Neuronal stem cell (in vitro differentiated cells): Measurements from ENCODE around the gene SPRR4.
A peak's percentile ranks its signal among the peaks of the same experiment; 100 is the strongest.

Source experiments
- DNase-seq: peaks from one replicate; pipeline ENCODE4 v3.0.0-alpha.2; 2013; ENCODE audit warnings: low spot score
- H2AFZ ChIP-seq: one replicate; pipeline ENCODE4 v1.6.1; 2013; ENCODE audit warnings: mild to moderate bottlenecking, low read length, inconsistent platforms
- H2AK5ac ChIP-seq: 2 replicates; pipeline ENCODE4 v1.6.1; 2013; ENCODE audit warnings: low read depth, mild to moderate bottlenecking, inconsistent platforms, low read length, moderate library complexity, mixed read lengths
- H2BK120ac ChIP-seq: 2 replicates; pipeline ENCODE4 v1.6.1; 2013; ENCODE audit warnings: low read depth, mild to moderate bottlenecking, inconsistent platforms, low read length, moderate library complexity, mixed read lengths
- H2BK12ac ChIP-seq: one replicate; pipeline ENCODE4 v1.6.1; 2013; ENCODE audit warnings: low read length, inconsistent platforms
- H2BK15ac ChIP-seq: 2 replicates; pipeline ENCODE4 v1.6.1; 2013; ENCODE audit warnings: mild to moderate bottlenecking, low read length, inconsistent platforms, mixed read lengths
- H2BK5ac ChIP-seq: one replicate; pipeline ENCODE4 v1.6.1; 2013; ENCODE audit warnings: inconsistent platforms, mild to moderate bottlenecking, low read length, moderate library complexity
- H3K14ac ChIP-seq: one replicate; pipeline ENCODE4 v1.6.1; 2013; ENCODE audit warnings: low read length, inconsistent platforms
- H3K18ac ChIP-seq: 2 replicates; pipeline ENCODE4 v1.6.1; 2013; ENCODE audit warnings: low read length, inconsistent platforms
- H3K23ac ChIP-seq: 2 replicates; pipeline ENCODE4 v1.6.1; 2013; ENCODE audit warnings: low read depth, mild to moderate bottlenecking, mixed read lengths, low read length, inconsistent platforms; ENCODE audit not compliant: poor library complexity
- H3K27ac ChIP-seq: replicated peaks from 3 replicates; pipeline ENCODE4 v1.5.1; 2013; ENCODE audit warnings: low read length, inconsistent platforms
- H3K27me3 ChIP-seq, 3 experiments: 2 replicates each; pipeline ENCODE4 v1.6.1; 2013; ENCODE audit warnings: low read length in 3 of 3, mild to moderate bottlenecking in 2 of 3, inconsistent platforms in 1 of 3, low read depth in 1 of 3, mixed read lengths in 1 of 3, moderate library complexity in 1 of 3; ENCODE audit not compliant: control insufficient read depth in 3 of 3, insufficient read depth in 3 of 3
- H3K36me3 ChIP-seq, 2 donors: replicated peaks in 1 of 2; 2 replicates each; pipeline ENCODE4 v1.6.1; 2013; ENCODE audit warnings: low read length in 2 of 2; ENCODE audit not compliant: control insufficient read depth in 2 of 2, insufficient read depth in 2 of 2
- H3K4ac ChIP-seq: 2 replicates; pipeline ENCODE4 v1.6.1; 2013; ENCODE audit warnings: inconsistent platforms, mild to moderate bottlenecking, low read length, moderate library complexity
- H3K4me1 ChIP-seq, 2 donors: 1 replicate in 1 of 2; 2 replicates in 1 of 2; pipeline ENCODE4 v1.6.1; 2013; ENCODE audit warnings: low read length in 2 of 2, low read depth in 1 of 2; ENCODE audit not compliant: control insufficient read depth in 2 of 2, insufficient read depth in 1 of 2
- H3K4me2 ChIP-seq: one replicate; pipeline ENCODE4 v1.6.1; 2013; ENCODE audit warnings: mild to moderate bottlenecking, low read length, inconsistent platforms; ENCODE audit not compliant: insufficient read depth, poor library complexity, severe bottlenecking
- H3K4me3 ChIP-seq, 2 donors: 2 replicates each; pipeline ENCODE4 v1.5.1; 2013; ENCODE audit warnings: low read length in 2 of 2, mild to moderate bottlenecking in 2 of 2, inconsistent platforms in 1 of 2, moderate library complexity in 1 of 2
- H3K79me1 ChIP-seq: one replicate; pipeline ENCODE4 v1.6.1; 2013; ENCODE audit warnings: low read depth, mild to moderate bottlenecking, inconsistent platforms, low read length, moderate library complexity
- H3K9ac ChIP-seq: one replicate; pipeline ENCODE4 v1.6.1; 2013; ENCODE audit warnings: mild to moderate bottlenecking, low read depth, low read length, inconsistent platforms; ENCODE audit not compliant: poor library complexity
- H3K9me3 ChIP-seq, 2 donors: replicated peaks in 1 of 2; 2 replicates each; pipeline versions ENCODE3 to v1.6.1; 2013; ENCODE audit warnings: low read length in 2 of 2, mild to moderate bottlenecking in 2 of 2, inconsistent platforms in 1 of 2, low read depth in 1 of 2, mixed read lengths in 1 of 2, moderate library complexity in 1 of 2; ENCODE audit not compliant: control insufficient read depth in 2 of 2, insufficient read depth in 1 of 2
- H4K8ac ChIP-seq: one replicate; pipeline ENCODE4 v1.6.1; 2013; ENCODE audit warnings: low read depth, mild to moderate bottlenecking, inconsistent platforms, low read length, moderate library complexity
- H4K91ac ChIP-seq: one replicate; pipeline ENCODE4 v1.6.1; 2013; ENCODE audit warnings: low read length, low read depth, mild to moderate bottlenecking, inconsistent platforms; ENCODE audit not compliant: poor library complexity
- WGBS, 2 donors: extraction: QIAGEN DNeasy Blood & Tissue Kit; methylation state at CpG; one replicate each; pipeline ENCODE4 v1.1.7; 2013; ENCODE audit warnings: missing lambda C conversion rate in 2 of 2, mixed read lengths in 1 of 2; ENCODE audit not compliant: insufficient read length in 2 of 2, insufficient replicate concordance in 1 of 2; ENCODE audit errors: extremely low coverage in 2 of 2; 5-methylcytosine and 5-hydroxymethylcytosine counted together

The SPRR4 gene

DNA sequence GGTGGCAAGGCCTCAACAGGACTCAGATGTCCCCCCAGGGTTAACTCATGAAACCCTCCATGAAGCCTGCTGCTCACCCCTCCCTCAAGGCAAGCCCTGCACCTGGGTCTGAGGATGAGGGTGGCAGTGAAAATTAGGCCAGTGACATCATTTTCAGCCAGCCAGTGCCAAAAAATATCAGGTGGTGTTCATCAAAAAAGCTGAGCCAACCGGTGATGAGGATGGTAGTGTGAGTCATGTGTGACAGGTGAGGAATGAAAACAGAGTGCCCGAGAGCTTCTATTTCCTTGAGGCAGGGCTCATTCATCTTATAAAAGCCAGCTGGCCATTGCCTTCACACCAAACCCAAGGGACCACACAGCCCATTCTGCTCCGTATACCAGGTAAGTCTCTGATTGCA lies 13.3 kb downstream of the SPRR4 start, which contains the start of gene SPRR1A:
Gene SPRR1A (plus strand): TSS at position 339 of the 400 bp plus-strand sequence. CDS start 1,150 bp downstream, outside the sequence.
- no CpG with 5 or more reads among the region's 3 CpGs for WGBS, 2 donors
- no peak within 1 kb of the TSS for H3K18ac ChIP-seq
- no peaks in the 10 kb centered on the region for H3K27me3 ChIP-seq
- H3K4me3 ChIP-seq = no peak within 1 kb of the TSS
- no peaks in the 10 kb centered on the region for H3K79me1 ChIP-seq
- no peak within 1 kb of the TSS for H3K9ac ChIP-seq
- H3K4me2 ChIP-seq = no peak within 1 kb of the TSS
- no peak for DNase-seq
- no peaks in the 10 kb centered on the region for H3K36me3 ChIP-seq
- H2BK15ac ChIP-seq = no peak within 1 kb of the TSS
- no peak within 1 kb of the TSS for H2BK5ac ChIP-seq
- H3K4ac ChIP-seq = no peak within 1 kb of the TSS
- no peak within 1 kb of the TSS for H4K91ac ChIP-seq
- no peak within 1 kb of the TSS for H2BK120ac ChIP-seq
- H3K23ac ChIP-seq = no peak within 1 kb of the TSS
- no peak within 1 kb of the TSS for H2AK5ac ChIP-seq
- H2AFZ ChIP-seq = no peak within 1 kb of the TSS
- H4K8ac ChIP-seq = no peak within 1 kb of the TSS
- H3K9me3 ChIP-seq = no peaks in the 10 kb centered on the region
- no peak within 1 kb of the TSS for H2BK12ac ChIP-seq
- no peak within 1 kb of the TSS for H3K27ac ChIP-seq
- H3K14ac ChIP-seq = no peak within 1 kb of the TSS
- H3K4me1 ChIP-seq = no peaks in the 10 kb centered on the region

DNA sequence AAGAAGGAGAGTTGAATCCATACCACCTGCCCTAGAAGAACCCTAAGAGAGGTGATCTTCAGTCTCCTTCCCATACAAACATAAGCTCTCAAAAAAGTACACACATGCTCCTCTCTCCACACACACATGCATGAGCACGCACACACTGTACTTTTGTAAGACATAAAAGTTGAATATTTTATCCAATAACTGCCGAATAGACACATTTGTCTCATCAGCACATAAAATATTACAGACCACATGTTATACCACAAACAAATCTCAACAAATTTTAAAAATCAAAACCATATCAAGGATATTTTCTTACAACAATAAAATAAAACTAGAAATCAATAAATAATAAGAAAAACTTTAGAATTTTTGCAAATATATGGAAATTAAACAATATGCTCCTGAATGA lies 16.1 kb downstream of the SPRR4 start:
- no peak overlapping the region for H3K9ac ChIP-seq
- no peak for DNase-seq
- H3K4me1 ChIP-seq = no peaks in the 10 kb centered on the region
- no peak overlapping the region for H2BK120ac ChIP-seq
- H2BK15ac ChIP-seq = no peak overlapping the region
- H3K27ac ChIP-seq = no peak overlapping the region
- no peak overlapping the region for H2AFZ ChIP-seq
- no peak overlapping the region for H2BK5ac ChIP-seq
- H3K27me3 ChIP-seq = no peaks in the 10 kb centered on the region
- no peak overlapping the region for H3K18ac ChIP-seq
- no peak overlapping the region for H3K4ac ChIP-seq
- WGBS, 2 donors = no CpG with 5 or more reads among the region's 2 CpGs
- H3K23ac ChIP-seq = no peak overlapping the region
- no peak overlapping the region for H3K14ac ChIP-seq
- no peaks in the 10 kb centered on the region for H3K79me1 ChIP-seq
- H3K36me3 ChIP-seq = no peaks in the 10 kb centered on the region
- no peak overlapping the region for H4K8ac ChIP-seq
- no peak overlapping the region for H3K4me3 ChIP-seq
- H2BK12ac ChIP-seq = no peak overlapping the region
- no peak overlapping the region for H2AK5ac ChIP-seq
- H3K4me2 ChIP-seq = no peak overlapping the region
- H4K91ac ChIP-seq = no peak overlapping the region
- H3K9me3 ChIP-seq = no peaks in the 10 kb centered on the region

DNA sequence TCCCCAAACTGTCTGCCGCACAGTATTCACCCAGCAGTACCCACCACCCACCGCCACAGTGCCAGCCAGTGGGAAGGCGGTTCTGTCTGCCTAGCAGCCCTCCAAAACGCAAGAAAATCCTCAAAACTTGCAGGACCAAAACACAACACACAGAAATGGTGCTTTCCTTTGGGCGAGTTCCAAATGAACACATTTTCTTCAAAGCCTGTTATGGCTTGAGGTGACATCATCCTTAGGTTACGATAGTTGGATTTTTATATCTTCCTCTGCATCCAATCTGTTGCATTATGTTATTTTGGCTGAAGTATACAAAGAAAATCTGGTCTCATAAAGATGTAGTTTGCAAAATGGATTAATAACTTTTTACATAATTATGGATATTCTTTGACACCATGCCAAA lies 22.7 kb downstream of the SPRR4 start:
- no peaks in the 10 kb centered on the region for H3K36me3 ChIP-seq
- no peak overlapping the region for H4K8ac ChIP-seq
- no peak overlapping the region for H2AFZ ChIP-seq
- H3K9ac ChIP-seq = no peak overlapping the region
- H3K9me3 ChIP-seq = no peaks in the 10 kb centered on the region
- no peak for DNase-seq
- H2AK5ac ChIP-seq = peak overlapping the region; percentile 2
- no peak overlapping the region for H3K4ac ChIP-seq
- H2BK120ac ChIP-seq = no peak overlapping the region
- H3K4me1 ChIP-seq = peaks cover 0 to 6% of the 10 kb centered on the region in 2 donors
- H3K79me1 ChIP-seq = no peaks in the 10 kb centered on the region
- no peak overlapping the region for H2BK5ac ChIP-seq
- H3K27me3 ChIP-seq = no peaks in the 10 kb centered on the region
- WGBS, 2 donors = no CpG with 5 or more reads among the region's 6 CpGs
- no peak overlapping the region for H2BK15ac ChIP-seq
- H4K91ac ChIP-seq = no peak overlapping the region
- no peak overlapping the region for H3K4me2 ChIP-seq
- H3K18ac ChIP-seq = peak overlapping the region; percentile 27
- no peak overlapping the region for H2BK12ac ChIP-seq
- no peak overlapping the region for H3K14ac ChIP-seq
- H3K23ac ChIP-seq = no peak overlapping the region
- H3K27ac ChIP-seq = no peak overlapping the region
- H3K4me3 ChIP-seq = no peak overlapping the region

DNA sequence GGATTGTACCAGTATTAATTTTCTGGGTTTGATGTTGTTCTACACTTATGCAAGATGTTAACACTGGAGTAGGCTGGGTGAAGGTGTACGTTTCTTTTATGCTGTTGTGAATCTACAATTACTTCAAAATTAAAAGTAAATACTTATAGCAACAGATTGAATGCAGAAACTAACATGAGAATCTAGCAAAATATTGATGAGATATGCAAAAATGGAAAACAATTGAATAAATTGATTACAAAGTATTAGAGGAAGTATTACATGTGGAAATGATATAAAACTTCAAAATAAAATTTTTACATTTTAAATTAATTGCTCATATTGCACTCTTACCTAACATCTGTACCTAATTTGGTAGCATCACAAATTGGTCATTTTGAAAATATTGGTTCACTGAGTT lies 25.4 kb downstream of the SPRR4 start:
- no peak for DNase-seq
- no peak overlapping the region for H4K8ac ChIP-seq

More for the DNA sequence above, 25.4 kb downstream of the SPRR4 start:
- Histone ChIP-seq H2BK5ac (no peak overlapping the region), H3K14ac (no peak overlapping the region), H3K4me2 (no peak overlapping the region), H3K4ac (no peak overlapping the region), H3K79me1 (no peaks in the 10 kb centered on the region), H3K27me3 (no peaks in the 10 kb centered on the region), H4K91ac (no peak overlapping the region), H3K36me3 (no peaks in the 10 kb centered on the region), H3K27ac (no peak overlapping the region), H3K4me3 (no peak overlapping the region), H2BK12ac (no peak overlapping the region), H3K23ac (no peak overlapping the region), H2BK15ac (no peak overlapping the region), H3K9ac (no peak overlapping the region), H3K18ac (no peak overlapping the region), H2BK120ac (no peak overlapping the region), H3K9me3 (no peaks in the 10 kb centered on the region), H2AK5ac (no peak overlapping the region), H2AFZ (no peak overlapping the region), H3K4me1 (peaks cover 0 to 6% of the 10 kb centered on the region in 2 donors)
- no CpG with 5 or more reads among the region's 1 CpG for WGBS, 2 donors
